Measurements from ENCODE around the gene TCEANC.

Gene TCEANC

GRCh38 chrX:13691841-13692371 is 39.0 kb downstream of the TCEANC start:
- peaks cover 25% of the 10 kb centered on the region for H3K4me1 ChIP-seq (ENCODE audit: insufficient read depth, low read length)

GRCh38 chrX:13692771-13693231 is 39.9 kb downstream of the TCEANC start:
- Histone ChIP-seq H3K36me3 (ENCODE audit: insufficient read depth, low read length) (no peaks in the 10 kb centered on the region), H3K9me3 (ENCODE audit: control insufficient read depth, insufficient read depth, low read length) (no peaks in the 10 kb centered on the region), H3K9ac (ENCODE audit: low read depth, low read length) (no peak overlapping the region), H3K4me1 (ENCODE audit: insufficient read depth, low read length) (peaks cover 28% of the 10 kb centered on the region)

More at GRCh38 chrX:13691841-13692371, 39.0 kb downstream of the TCEANC start:
- Histone ChIP-seq H3K9ac (ENCODE audit: low read depth, low read length) (no peak overlapping the region), H3K9me3 (ENCODE audit: control insufficient read depth, insufficient read depth, low read length) (no peaks in the 10 kb centered on the region), H3K36me3 (ENCODE audit: insufficient read depth, low read length) (no peaks in the 10 kb centered on the region)

GRCh38 chrX:13693341-13693961 is 40.5 kb downstream of the TCEANC start:
- Histone ChIP-seq H3K9me3 (ENCODE audit: control insufficient read depth, insufficient read depth, low read length) (no peaks in the 10 kb centered on the region), H3K4me1 (ENCODE audit: insufficient read depth, low read length) (peaks cover 33% of the 10 kb centered on the region), H3K9ac (ENCODE audit: low read depth, low read length) (no peak overlapping the region), H3K36me3 (ENCODE audit: insufficient read depth, low read length) (no peaks in the 10 kb centered on the region)

GRCh38 chrX:13694359-13694758 is 41.4 kb downstream of the TCEANC start:
- peaks cover 40% of the 10 kb centered on the region for H3K4me1 ChIP-seq (ENCODE audit: insufficient read depth, low read length)

GRCh38 chrX:13694983-13695382 is 42.0 kb downstream of the TCEANC start:
- Histone ChIP-seq H3K4me1 (ENCODE audit: insufficient read depth, low read length) (peaks cover 41% of the 10 kb centered on the region), H3K36me3 (ENCODE audit: insufficient read depth, low read length) (no peaks in the 10 kb centered on the region), H3K9me3 (ENCODE audit: control insufficient read depth, insufficient read depth, low read length) (no peaks in the 10 kb centered on the region), H3K9ac (ENCODE audit: low read depth, low read length) (no peak overlapping the region)

More at GRCh38 chrX:13694359-13694758, 41.4 kb downstream of the TCEANC start:
- H3K9me3 ChIP-seq (ENCODE audit: control insufficient read depth, insufficient read depth, low read length): no peaks in the 10 kb centered on the region
- H3K36me3 ChIP-seq (ENCODE audit: insufficient read depth, low read length): no peaks in the 10 kb centered on the region
- H3K9ac ChIP-seq (ENCODE audit: low read depth, low read length): no peak overlapping the region

- H3K4me1 ChIP-seq (ENCODE audit: insufficient read depth, low read length): peaks cover 41% of the 10 kb centered on the region
- H3K9me3 ChIP-seq (ENCODE audit: control insufficient read depth, insufficient read depth, low read length): no peaks in the 10 kb centered on the region
- H3K9ac ChIP-seq (ENCODE audit: low read depth, low read length): no peak overlapping the region
- H3K36me3 ChIP-seq (ENCODE audit: insufficient read depth, low read length): no peaks in the 10 kb centered on the region
These were observed 42.7 kb downstream of the TCEANC start for GRCh38 chrX:13695601-13696115.

GRCh38 chrX:13697455-13697854 is 44.5 kb downstream of the TCEANC start:
- Histone ChIP-seq H3K36me3 (ENCODE audit: insufficient read depth, low read length) (no peaks in the 10 kb centered on the region), H3K4me1 (ENCODE audit: insufficient read depth, low read length) (peaks cover 40% of the 10 kb centered on the region), H3K9ac (ENCODE audit: low read depth, low read length) (no peak overlapping the region), H3K9me3 (ENCODE audit: control insufficient read depth, insufficient read depth, low read length) (no peaks in the 10 kb centered on the region)

GRCh38 chrX:13697976-13698375 is 45.0 kb downstream of the TCEANC start:
- Histone ChIP-seq H3K9ac (ENCODE audit: low read depth, low read length) (no peak overlapping the region), H3K36me3 (ENCODE audit: insufficient read depth, low read length) (no peaks in the 10 kb centered on the region), H3K9me3 (ENCODE audit: control insufficient read depth, insufficient read depth, low read length) (no peaks in the 10 kb centered on the region), H3K4me1 (ENCODE audit: insufficient read depth, low read length) (peaks cover 35% of the 10 kb centered on the region)

- H3K9ac ChIP-seq (ENCODE audit: low read depth, low read length): no peak overlapping the region
- peaks cover 31% of the 10 kb centered on the region for H3K4me1 ChIP-seq (ENCODE audit: insufficient read depth, low read length)
- no peaks in the 10 kb centered on the region for H3K36me3 ChIP-seq (ENCODE audit: insufficient read depth, low read length)
- no peaks in the 10 kb centered on the region for H3K9me3 ChIP-seq (ENCODE audit: control insufficient read depth, insufficient read depth, low read length)
These were observed 45.5 kb downstream of the TCEANC start for GRCh38 chrX:13698432-13698831.

GRCh38 chrX:13699183-13699826 is 46.4 kb downstream of the TCEANC start:
- no peaks in the 10 kb centered on the region for H3K36me3 ChIP-seq (ENCODE audit: insufficient read depth, low read length)
- H3K4me1 ChIP-seq (ENCODE audit: insufficient read depth, low read length): peaks cover 23% of the 10 kb centered on the region

GRCh38 chrX:13700380-13700779 is 47.4 kb downstream of the TCEANC start:
- Histone ChIP-seq H3K9ac (ENCODE audit: low read depth, low read length) (no peak overlapping the region), H3K4me1 (ENCODE audit: insufficient read depth, low read length) (peaks cover 15% of the 10 kb centered on the region; the same call in 1 of the 2 replicates), H3K36me3 (ENCODE audit: insufficient read depth, low read length) (no peaks in the 10 kb centered on the region), H3K9me3 (ENCODE audit: control insufficient read depth, insufficient read depth, low read length) (no peaks in the 10 kb centered on the region)

More at GRCh38 chrX:13699183-13699826, 46.4 kb downstream of the TCEANC start:
- H3K9me3 ChIP-seq (ENCODE audit: control insufficient read depth, insufficient read depth, low read length): no peaks in the 10 kb centered on the region
- no peak overlapping the region for H3K9ac ChIP-seq (ENCODE audit: low read depth, low read length)

GRCh38 chrX:13702111-13702789 is 49.3 kb downstream of the TCEANC start:
- no peaks in the 10 kb centered on the region for H3K9me3 ChIP-seq (ENCODE audit: control insufficient read depth, insufficient read depth, low read length)
- no peak overlapping the region for H3K9ac ChIP-seq (ENCODE audit: low read depth, low read length)
- peaks cover 15% of the 10 kb centered on the region; the same call in 1 of the 2 replicates for H3K4me1 ChIP-seq (ENCODE audit: insufficient read depth, low read length)
- no peaks in the 10 kb centered on the region for H3K36me3 ChIP-seq (ENCODE audit: insufficient read depth, low read length)

- no peaks in the 10 kb centered on the region for H3K9me3 ChIP-seq (ENCODE audit: control insufficient read depth, insufficient read depth, low read length)
- peaks cover 10% of the 10 kb centered on the region; the same call in 1 of the 2 replicates for H3K4me1 ChIP-seq (ENCODE audit: insufficient read depth, low read length)
- H3K9ac ChIP-seq (ENCODE audit: low read depth, low read length): no peak overlapping the region
- H3K36me3 ChIP-seq (ENCODE audit: insufficient read depth, low read length): no peaks in the 10 kb centered on the region
These were observed 50.2 kb downstream of the TCEANC start for GRCh38 chrX:13703135-13703534.

GRCh38 chrX:13703589-13703988 is 50.6 kb downstream of the TCEANC start:
- Histone ChIP-seq H3K4me1 (ENCODE audit: insufficient read depth, low read length) (peaks cover 11% of the 10 kb centered on the region; the same call in 1 of the 2 replicates), H3K9ac (ENCODE audit: low read depth, low read length) (no peak overlapping the region), H3K9me3 (ENCODE audit: control insufficient read depth, insufficient read depth, low read length) (no peaks in the 10 kb centered on the region), H3K36me3 (ENCODE audit: insufficient read depth, low read length) (no peaks in the 10 kb centered on the region)

Data from ES-I3 (cell line).